GM21528 (cell line): ENCODE results near the gene SLC35F3.

Experiments used
- ATAC-seq: cut with Tn5 transposase; IDR thresholded peaks from one replicate; pipeline ENCODE4 v1.9.1; 2021; ENCODE audit warnings: mild to moderate bottlenecking, moderate library complexity; ENCODE audit not compliant: unreplicated experiment, low FRiP score

The SLC35F3 gene

DNA sequence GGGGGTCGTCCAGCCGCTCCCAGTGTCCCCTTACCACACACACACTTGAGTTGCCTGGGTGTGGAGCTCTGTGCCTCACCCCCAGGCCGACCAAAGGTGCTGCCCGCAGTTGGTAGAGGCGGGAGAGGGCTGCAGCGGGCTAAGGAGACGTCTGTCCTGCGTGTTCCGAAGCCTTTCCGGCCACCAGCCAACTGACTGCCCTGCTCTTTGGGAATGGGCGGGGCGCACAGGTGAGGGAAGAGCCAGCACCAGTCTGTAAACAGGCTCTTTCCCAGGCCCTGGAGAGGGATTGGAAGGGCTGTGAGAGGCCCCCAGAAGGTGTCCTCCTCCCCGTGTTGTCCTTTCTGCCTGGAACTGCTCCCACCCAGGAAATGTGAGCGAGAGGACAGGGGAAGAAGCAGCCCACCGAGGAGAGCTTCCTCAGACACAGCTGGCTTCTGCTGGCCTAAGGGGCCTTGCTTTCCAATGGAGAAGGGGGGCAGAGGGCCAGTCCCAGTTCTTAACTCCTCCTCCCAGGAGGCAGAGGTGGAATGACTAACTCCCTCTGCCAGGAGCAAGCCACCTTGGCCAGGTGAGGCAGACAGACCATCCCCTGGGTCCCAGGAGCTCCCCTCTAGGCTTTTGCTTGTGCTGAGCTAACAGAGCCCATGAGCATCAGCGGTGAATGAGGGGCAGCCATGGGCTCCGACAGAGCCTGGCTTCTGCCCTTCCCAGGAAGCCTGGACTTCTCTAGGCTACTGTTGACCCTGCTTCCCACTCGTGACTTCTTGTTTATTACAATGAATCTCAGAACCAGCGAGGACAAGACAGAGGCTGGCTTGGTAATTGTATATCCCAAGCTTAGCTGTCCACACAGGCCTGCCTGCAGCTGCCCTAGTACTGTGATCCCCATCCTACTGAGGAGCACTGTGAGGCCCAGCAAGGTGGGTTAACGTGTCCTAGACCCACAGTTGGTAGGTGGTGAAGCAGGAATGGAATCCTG lies 310.7 kb downstream of the SLC35F3 start:
- ATAC-seq, result no peak

DNA sequence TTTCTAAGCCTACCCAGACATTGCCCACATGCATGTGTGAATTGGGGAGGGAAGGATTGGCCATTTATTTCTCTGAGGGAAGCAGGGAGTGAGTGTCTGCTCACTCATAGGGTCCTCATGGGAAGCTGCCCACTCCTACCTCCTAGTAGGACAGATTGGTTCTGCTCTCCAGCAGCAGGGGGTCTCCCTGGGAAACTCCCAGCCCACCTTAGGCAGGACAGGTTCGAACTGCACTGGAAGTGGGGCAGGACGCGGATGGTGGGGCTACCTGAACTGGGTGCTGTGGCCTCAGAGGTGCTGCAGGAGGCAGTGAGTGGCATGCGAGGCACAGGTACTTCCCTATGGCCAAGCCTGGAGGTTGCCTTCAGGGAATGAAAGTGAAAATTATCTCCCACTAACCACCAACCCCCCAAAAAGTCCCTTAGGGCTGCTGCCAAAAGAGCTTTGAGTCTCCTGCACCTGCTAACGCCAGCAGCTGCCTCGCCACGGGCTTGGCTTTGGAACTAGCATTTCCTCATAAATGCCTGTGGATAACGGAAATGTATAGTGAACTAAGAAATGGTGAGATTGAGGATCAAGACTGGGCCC lies 311.7 kb downstream of the SLC35F3 start:
- no peak for ATAC-seq

DNA sequence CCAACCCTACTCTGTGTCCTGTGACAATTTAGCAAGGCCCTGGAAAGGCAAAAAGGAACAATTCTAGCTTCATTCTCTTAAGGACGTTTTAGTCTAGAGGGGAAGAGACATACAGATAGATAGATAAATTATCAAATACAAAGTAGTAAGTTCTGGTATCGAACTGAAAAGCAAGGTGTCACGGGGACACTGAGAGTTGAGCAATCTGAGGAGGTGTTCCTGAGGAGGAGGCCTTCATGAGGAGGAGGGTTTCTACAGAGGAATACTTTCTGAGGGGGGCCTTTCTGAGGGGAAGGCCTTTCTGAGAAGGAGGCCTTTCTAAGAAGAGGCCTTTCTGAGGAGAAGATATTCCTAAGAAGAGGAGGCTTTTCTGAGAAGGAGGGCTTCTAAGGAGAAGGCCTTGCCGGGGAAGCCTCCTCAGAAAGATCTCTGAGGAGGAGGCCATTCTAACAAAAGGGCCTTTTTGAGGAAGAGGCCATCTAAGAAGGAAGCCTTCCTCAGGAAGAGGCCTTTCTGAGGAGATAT lies 312.9 kb downstream of the SLC35F3 start:
- ATAC-seq, result no peak

DNA sequence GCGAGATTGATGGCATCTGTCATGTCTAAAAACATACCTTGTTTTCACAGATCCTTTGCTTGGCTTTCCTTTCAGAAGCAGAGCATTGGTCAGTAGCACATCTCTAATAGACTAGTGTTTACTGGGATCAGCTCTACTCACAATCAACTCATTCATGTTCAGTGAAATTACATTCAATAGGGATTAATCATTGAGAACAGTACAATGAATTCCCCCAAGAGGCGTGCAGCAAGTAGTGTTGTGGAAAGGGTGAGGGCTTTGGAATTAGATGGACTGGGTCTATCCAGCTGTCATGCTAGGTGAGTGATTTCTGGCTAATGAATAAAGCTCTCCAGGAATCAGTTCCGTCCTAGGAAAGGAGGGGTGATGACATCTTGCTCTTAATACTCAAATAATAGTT lies 313.6 kb downstream of the SLC35F3 start:
- no peak for ATAC-seq

DNA sequence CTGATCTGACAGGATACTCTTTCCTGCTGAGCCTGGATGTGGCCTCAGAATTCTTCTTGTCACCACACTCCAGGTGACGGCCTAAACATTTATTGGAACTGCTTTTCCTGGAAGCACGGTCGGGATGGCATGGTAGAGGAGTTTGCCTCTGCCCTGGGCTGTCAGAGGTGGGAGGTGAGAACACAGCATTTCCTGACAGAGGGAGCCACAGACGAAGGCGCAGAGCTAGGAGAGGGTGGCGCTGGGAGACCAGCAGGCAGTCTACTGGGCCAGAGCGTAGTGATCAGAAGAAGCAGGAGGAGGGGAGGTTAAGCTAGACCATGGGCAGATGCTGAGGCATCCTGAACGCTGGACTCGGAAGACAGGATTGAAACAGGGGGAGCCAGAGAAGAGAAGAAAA lies 315.2 kb downstream of the SLC35F3 start:
- ATAC-seq, result no peak

DNA sequence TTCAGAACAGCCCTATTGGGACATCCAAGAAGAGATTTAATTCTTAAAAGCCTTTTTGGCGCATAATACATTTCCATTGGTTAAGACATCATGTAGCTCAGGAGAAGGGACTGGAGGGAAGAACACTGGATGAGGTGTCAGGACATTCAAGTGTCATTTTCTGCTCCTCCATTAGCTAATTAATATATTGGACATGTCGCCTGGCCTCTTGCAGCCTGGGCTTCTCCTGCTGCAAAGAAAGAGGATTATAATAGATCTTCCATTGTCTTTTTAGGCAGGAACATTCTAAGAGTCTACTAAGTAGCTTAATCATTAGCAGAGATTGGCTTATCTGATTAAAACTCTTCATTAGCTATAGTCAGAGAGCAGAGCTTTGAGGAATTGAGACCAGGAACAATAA lies 317.1 kb downstream of the SLC35F3 start:
- no peak for ATAC-seq

DNA sequence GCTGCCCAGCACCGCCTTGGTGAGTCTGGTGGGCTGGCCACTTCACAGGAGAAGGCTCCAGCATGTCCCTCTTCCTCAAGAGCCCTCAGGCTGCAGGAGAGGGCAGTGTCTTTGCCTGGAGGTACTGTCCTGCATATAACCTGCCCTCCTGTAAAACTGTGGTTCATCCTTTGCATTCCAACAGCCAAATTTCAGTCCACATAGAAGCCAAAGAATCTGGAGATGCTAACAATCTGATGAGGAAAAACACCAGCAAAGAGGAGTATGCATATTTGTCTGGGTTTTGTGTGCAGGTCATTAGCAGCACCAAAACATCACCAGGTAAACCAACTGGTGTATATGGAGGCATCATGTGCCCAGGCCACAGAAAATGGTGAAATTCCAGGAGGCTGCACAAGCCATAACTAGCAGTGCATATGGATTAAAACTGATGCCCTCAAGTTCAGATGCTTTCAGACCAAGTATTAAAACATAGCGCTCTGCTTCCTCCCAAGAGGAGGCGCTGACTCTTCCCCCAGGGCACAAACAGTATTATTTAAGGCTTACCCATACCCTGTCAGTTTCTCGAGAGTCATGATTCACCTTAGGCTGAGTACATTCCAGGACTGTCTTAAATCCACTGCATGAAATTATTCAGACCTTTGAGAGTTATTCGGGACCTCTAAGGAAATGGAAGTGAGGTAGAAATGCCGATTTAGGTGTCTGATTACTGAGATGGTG lies 318.2 kb downstream of the SLC35F3 start:
- no peak for ATAC-seq

DNA sequence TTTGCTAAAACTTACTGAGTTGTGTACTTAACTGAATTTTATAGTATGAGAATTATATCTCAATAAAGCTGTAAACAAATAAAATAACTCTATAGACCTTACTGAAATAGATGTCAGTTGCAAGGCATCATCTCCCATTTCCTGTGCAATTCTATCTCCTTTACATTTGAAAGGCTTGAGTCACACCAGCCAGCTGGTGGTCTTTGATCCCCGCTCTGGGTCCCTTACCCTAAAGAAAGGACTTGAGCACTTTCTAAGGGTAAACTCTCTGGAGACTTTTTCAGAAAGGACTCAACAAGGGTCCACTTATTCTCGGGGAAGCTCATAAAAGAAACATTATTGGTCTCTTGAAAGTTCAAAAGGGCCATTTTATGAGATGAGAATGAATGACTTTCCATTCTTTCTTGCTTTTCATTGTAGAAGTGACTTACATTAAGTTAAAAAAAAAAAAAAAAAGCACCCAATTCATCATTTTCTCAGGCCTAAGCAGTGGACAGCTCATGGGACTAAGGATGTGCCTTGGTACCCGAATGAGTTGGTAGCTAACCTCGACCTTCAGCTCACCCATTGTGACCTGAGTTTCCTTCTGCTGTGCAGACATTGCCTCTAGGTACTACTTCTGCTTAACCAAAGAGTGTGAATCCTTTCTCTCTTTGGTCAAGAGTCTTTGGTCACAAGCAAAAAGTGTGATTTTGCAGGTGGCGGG lies 321.8 kb downstream of the SLC35F3 start:
- ATAC-seq, result no peak

DNA sequence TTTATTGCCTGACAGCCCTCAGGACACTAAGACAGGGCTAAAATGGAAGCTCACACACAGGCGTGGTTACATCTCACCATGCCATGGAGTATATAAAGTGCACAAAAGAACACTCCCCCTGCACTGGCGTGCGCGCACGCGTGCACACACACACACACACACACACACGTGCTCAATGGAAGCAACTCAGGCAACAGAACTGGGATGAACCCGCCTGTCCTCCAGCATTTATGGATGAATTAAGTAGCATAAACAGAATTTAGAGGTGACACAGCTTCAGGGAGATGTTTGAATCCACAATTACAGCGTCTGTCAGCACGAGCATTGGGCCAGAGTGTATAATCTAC lies 322.3 kb downstream of the SLC35F3 start:
- ATAC-seq, result no peak

DNA sequence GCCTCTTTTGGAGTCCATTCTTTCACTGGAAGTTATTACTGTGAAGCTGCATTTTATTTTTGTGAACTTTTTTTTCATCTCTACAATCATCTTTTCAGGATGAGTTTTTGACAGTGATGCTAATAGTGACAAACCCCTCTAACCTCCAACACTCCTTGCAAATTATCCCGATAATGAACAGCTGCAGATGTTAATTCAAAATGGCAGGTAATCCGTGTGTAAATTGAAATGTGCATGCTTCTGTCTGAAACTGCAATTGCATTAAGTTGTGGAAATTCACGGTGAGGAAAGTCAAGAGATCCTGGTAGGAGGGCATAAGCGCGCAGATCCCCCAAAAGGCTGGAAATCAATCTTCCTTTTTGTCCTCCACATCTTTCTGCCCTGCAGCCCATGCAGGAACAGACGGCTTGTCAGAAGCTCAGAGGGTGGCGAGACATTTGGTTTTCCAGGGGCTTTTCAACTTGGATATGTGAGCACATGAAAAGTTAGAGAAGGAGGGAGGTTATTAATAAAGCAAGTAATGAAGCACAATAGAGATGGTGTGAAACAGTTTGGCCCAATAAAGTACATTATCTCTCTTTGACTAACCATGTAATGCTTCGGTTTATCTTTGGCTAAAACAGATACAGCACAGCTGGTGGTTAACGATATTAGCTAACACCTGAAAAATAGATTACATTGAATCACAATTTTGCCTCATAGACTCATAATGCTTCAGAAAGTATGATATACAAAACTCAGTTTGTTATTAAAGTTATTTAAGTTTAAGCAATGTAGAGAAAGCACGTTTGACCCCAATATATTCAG lies 325.3 kb downstream of the SLC35F3 start:
- no peak for ATAC-seq

DNA sequence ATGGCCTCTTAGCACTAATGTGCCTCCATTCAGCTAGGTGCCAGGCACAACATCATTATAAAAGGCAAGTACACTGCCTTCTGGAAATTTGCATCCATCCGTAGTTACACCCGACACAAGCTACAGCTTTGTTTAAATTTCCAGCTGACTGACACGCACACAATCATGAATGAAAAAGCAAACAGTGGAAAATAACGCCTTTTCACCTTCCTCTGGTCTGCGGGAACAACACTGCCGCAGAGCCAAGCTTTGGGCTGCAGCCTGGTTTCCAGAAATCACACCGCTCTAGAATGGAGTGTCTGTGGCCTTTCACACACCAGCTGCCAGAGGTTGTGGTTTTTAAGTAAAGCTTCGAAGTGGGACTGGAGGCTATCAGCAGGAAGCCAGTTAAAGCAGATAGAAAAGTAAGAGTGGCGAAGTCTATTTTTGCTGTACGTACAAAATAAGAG lies 326.0 kb downstream of the SLC35F3 start:
- peak; percentile 78 for ATAC-seq

DNA sequence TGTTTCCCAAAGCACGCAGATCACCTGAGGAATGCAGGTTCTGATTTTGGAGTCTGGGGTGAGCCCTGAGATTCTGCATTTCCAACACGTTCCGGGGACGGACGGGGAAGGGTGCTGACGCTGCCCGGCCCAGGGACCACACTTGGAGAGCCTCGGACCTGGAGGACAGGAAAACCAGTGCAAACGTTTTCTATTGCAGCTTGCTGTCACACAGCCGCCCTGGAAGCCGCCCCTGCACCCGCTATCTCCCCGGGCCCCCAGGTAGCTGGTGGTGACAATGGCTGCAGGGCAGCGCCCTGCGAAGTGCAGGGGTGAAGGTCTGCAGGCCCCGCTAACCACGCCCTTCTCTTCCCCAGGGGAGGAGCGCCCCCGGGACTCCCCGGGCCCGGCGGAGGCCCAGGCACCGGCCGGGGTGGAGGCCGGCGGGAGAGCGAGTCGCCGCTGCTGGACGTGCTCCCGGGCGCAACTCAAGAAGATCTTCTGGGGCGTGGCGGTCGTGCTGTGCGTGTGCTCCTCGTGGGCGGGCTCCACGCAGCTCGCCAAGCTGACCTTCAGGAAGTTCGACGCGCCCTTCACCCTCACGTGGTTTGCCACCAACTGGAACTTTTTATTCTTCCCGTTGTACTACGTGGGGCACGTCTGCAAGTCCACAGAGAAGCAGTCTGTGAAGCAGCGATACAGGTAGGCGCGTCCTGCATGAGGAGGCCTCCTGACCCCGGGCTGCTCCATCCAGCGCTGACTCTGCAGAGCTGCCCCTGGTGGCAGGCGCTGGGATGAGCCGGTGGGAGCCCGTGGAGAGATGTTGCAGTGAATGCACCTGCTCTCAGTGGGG lies 326.8 kb downstream of the SLC35F3 start:
- no peak for ATAC-seq

DNA sequence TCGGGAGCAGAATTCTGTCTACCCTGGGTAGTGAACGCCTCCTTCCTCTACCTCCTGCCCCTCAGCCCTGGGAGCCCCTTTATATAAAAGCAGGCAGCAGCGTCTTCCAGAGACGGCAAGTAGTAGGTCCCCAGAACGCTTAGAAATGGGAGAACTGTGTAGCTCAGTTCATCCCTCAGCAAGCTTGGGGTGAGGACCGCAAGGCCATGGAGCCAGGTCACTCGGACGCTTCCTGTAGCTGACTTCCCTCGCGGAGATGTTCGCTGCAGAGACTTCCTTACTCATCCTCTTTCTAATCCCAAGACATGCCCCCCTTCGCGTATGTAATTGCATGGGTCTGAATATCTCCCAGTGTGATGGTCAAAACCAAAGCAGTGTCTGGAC lies 327.4 kb downstream of the SLC35F3 start:
- ATAC-seq, result no peak

DNA sequence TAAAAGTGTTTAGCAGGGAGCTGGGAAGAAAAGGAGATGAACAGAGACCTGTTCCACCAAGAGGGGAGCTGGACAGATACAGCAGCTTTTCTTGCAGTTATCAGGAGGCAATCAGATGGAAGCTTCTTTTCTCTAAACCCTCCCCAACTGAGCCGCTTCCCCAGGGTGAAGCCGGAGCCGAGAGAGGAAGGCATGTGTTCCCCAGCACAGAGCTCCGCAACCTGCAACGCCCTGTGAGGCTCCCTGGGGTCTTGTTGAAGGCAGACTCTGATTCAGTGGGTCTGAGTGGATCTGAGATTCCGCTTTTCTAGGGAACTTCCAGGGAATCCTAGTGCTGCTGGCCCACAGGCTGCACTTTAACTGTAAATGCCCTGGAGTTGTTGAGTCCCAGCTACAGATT lies 329.7 kb downstream of the SLC35F3 start:
- ATAC-seq, result no peak

DNA sequence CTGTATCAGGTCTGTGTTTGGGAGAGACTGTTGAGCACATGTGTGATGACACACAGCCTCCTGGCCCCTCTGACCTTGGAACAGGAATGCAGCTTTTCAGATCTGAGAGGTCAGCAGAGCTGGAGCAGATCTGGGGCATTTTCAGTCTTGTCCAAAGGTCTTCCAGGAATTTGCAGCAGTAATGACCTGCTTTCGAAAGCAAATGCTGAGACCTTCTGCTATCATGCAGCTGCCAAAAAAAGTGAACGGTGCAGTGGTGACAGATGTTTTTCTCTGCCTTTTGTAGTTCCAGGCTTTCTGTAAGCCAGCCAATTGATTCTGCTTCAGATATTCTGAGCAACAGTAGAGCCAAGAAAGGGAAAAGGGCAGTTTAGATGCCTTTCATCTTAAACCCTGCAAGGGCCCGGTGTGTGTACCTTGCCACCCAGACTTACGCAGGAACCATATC lies 331.0 kb downstream of the SLC35F3 start:
- no peak for ATAC-seq

DNA sequence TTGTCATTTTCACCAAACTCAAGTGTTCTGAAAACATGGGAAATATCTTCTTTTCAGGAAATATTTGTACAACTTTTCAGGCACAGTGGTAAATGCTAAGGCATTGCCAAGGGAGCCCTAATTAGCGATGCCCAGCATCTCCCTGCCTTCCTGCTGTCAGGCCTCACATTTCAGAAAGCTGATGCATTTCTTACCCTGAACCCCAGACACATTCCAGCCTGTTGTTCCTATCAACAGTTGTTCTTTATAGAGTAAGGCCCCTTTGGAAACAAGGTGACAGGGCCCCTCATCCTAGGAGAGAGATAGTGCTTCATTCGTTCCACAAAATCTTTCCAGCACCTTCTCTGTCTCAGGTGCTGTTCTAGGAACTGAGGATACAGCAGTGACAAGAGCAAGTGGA lies 332.9 kb downstream of the SLC35F3 start:
- no peak for ATAC-seq

DNA sequence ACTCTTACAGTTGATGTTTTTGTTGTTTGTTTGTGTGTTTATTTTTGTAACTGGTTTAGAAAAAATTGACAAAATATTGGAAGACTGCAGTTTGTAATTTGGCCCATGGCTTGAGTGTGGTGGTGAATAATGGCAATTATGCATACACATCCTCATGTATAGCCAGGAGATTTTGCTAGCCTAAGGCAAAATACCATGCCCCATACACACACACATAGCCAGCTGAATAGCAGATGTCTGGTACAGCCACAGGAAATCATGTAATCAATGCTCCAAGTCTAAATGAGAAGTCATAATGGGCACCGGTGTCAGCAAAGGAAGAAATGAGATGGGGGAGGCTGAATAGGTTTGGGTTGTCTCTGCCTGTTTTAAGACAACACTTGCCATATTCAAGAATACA lies 333.6 kb downstream of the SLC35F3 start:
- no peak for ATAC-seq

DNA sequence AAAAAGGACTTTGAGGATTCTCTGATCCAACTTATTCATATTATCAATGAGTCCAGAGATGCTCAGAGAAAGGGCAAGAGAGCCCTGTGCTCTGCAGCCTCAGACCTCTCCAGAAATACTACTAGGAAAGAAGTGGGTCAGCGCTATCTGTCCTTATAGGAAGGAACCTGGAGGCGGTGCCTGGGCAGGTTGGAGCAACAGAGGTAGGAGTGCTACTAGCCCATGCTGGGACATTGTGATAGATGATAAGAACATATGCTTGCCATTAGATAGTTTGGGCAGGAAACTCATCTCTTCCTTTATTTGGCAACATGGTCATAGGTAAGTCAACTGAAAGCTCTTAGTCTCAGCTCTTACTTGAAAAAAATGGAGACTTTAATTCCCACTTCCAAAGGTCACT lies 335.0 kb downstream of the SLC35F3 start:
- no peak for ATAC-seq

DNA sequence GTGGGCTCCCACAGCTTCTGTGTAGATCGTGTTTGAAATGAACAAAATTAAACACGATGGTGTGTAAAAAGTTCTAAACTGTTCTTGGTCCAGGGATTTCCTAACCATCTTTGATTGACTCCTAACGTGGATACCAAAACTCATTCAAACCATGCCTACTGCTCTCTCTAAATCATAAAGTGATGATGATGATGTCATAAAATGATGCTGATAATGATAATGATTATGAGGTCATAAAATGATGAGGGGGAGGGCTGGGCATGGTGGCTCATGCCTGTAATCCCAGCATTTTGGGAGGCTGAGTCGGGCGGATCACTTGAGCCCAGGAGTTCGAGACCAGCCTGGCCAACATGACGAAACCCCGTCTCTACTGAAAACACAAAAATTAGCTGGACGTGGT lies 335.5 kb downstream of the SLC35F3 start:
- ATAC-seq, result no peak
